HL-60/S4 (cell line): ENCODE measurements around the gene RGS21.
"Not testable (repeated sequence)": the region's sequence is repeated elsewhere in the genome, so short reads cannot be mapped to it uniquely, and the experiment has no call there.

Experiments used
- in situ Hi-C: fragments of 300-500 bp; cut with MboI; formaldehyde crosslinking; loops from 2 replicates; pipeline ENCODE4 v1.14.3; 2022; ENCODE audit warnings: low sequenced_read_pairs

RGS21 gene, protein sequence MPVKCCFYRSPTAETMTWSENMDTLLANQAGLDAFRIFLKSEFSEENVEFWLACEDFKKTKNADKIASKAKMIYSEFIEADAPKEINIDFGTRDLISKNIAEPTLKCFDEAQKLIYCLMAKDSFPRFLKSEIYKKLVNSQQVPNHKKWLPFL

GRCh38 chr1:192316942-192317450 lies at the start of gene RGS21:
Gene RGS21 (plus strand): TSS chr1:192316992. CDS start chr1:192343037, 26,045 bp downstream.
- in situ Hi-C loops: no loop called here

DNA sequence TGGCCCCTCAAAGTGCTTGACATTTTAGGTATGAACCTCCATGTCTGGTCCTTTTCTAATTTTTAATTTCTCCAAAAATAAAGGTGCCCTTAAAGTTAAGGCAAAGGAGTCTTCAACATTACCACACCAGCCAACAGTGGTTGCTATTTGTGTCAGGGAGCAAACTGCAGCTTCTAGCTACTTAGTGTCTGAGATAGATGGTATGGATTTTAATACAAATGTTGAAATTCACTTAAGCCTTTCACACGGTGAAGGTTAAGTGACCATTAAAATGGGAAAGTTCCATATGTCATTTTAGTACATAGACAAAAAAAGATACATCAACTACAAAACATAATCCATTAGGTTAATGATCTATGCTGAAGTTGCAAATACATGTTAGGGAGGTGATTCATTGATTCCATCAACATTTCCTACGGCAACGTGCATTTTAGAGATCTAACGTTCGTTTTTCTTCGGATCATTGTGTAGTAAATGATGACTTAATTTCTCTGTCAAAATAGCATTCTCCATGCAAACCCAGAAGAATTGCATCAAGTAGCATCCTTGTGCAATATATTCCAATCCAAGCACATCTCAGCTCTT lies 48.2 kb upstream of the RGS21 start:
- in situ Hi-C loops: no loop called here

DNA sequence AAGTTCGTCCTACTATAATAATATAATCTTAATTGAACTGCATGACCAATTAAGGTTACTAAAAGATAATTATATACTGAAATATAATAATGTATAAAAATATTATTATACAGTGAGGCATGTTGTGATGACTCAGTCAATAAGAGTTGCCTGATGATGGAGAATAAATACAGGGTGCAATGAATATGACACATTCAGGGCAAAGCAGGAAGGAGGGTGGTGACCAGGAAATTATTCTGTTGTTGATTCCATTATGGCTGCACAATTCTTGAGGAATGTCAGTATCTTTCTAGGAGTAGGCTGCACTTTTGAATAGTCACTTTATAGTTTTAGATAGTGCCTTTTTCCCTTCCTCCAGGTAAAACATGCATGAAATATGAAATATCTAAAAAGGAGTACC lies 46.4 kb upstream of the RGS21 start:
- in situ Hi-C loops: no loop called here

- in situ Hi-C loops: no loop called here
Measured at GRCh38 chr1:192272732-192273131, 44.1 kb upstream of the RGS21 start.

GRCh38 chr1:192274588-192274987 lies 42.2 kb upstream of the RGS21 start:
- in situ Hi-C loops: no loop called here

GRCh38 chr1:192277635-192278034 lies 39.2 kb upstream of the RGS21 start:
- in situ Hi-C loops: no loop called here

DNA sequence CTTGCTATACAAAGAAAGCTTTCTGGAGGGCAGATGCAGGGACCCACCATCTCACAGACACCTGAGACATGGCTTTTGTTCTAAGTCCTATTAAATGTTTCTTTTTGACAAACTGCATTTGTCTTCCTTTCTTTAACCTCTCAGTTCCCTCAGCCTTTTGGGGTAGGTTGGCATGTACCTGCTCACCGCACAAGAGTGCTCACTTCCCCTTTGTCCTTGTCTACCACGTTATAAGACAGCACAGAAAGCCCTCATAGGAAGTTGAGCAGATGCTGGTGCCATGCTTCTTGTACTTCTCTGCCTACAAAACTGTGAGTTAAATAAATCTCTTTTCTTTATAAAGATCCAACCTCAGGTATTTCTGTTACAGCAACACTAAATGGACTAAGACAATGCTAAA lies 31.9 kb upstream of the RGS21 start:
- in situ Hi-C loops: no loop called here

DNA sequence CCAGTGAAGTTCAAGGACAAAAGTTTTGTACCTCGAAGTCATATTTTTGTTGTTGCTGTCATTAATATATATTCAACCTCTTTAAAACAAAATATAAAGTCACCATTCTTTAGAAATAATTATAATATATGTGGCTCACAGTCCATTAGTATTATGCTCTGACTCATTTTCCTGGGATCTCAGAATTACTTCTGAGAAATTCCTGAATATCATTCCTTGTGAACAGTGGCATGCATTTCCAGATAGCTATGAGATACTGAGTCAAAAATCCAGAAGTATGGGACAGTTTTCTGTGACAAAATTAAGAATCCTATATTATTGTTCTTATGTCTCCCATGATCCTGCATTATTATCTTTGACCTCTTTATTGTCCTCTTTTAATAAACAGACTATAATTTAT lies 13.8 kb upstream of the RGS21 start:
- in situ Hi-C loops: no loop called here

GRCh38 chr1:192308314-192308713 lies 8.5 kb upstream of the RGS21 start:
- in situ Hi-C loops: not testable (repeated sequence)

DNA sequence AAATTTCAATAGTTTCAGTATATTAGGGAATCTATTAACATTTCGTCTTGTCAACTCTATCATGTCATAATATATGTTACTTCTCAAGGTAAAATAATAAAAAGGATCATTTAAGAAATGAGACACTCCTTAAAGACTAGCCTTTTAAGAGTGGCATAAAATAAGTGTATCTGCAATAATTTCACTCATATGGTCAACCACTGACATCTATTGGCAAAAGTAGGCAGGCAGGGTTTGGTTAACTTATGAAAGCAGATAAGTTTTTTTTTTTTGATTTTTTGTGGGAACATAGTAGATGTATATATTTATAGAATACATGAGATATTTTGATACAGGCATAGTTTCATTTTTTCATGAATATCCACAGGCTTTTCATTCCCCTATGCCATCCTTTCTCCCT lies 5.5 kb upstream of the RGS21 start:
- in situ Hi-C loops: no loop called here

GRCh38 chr1:192327997-192328396 lies 11.2 kb downstream of the RGS21 start:
- in situ Hi-C loops: no loop called here

DNA sequence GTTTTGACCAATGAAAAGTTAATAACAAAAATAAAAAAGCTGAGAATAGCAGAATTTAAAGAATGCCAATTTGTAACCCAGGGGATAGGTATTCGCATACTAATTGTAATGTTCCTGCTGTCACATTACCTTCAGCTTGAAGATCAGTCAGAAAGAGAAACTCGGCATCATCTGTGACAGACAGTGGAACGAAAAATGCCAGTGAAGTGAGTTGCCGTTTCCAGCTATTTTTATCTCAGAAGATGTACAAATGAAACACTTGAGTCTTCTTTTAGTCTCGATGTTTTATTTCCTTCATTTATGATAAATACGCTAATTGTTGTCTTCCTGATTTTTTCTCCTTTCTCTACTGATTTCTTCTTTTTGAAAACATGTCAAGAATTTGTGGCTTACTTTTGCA lies 26.1 kb downstream of the RGS21 start:
- in situ Hi-C loops: no loop called here

DNA sequence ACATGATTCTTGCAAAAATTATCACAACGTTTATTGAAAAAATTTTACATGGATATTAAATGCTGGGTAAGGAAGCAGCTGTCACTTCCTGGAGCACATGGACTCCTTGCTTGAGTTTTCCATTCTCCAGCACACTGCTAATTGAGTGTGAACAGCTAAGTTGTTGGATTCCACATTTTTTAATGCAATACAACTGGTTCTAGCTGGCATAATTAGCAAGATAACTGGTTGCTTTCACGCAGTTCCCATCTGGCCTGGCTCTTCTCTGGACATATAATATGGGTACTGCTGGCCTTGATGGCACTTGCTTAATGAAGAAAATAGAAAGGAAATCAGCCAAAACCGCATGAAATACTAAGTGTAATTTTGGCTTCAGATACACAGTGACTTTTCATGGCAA lies 26.6 kb downstream of the RGS21 start:
- in situ Hi-C loops: no loop called here

- in situ Hi-C loops: no loop called here
Measured at GRCh38 chr1:192349314-192349713, 32.5 kb downstream of the RGS21 start.

- in situ Hi-C loops: no loop called here
Measured at GRCh38 chr1:192350356-192350755, 33.6 kb downstream of the RGS21 start.

- in situ Hi-C loops: no loop called here
Measured at GRCh38 chr1:192351550-192351949, 34.8 kb downstream of the RGS21 start.

DNA sequence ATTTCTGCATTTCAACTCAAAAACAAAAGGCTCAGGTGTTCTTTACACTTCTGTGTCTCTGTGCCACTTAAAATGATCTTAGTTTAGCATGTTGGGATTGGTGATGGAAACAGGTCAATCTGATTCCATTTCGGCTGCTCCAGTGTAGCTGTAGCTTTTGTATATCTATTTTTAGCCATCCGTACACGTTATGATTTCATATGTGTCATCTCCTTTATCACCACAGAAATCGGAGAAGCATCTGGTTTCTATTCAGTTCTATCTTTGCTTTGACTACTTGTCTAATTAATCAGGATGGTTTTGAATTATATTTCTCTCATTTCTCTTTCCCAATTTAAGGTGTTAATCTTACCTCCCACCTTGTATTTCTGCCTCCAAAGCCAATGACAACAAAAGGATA lies 41.1 kb downstream of the RGS21 start:
- in situ Hi-C loops: no loop called here

GRCh38 chr1:192358402-192358801 lies 41.6 kb downstream of the RGS21 start:
- in situ Hi-C loops: no loop called here

DNA sequence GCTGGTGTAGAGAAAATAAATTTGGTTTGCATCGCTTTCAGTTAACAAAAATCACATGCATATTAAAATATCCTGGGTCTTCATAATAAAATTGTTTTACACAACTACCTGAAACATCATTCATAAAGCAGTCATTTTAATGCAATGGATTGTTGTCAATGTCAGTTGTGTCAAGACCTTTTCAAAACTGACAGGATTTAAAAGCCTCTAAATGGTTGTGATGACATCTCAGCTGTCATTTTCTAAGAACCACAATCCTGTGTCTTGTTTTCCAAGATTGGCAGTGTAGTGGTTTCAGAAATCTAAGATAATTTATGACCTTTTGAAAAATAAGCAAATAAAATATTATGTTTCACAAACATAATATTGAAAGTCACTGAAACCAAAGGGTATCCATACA lies 42.0 kb downstream of the RGS21 start:
- in situ Hi-C loops: no loop called here

DNA sequence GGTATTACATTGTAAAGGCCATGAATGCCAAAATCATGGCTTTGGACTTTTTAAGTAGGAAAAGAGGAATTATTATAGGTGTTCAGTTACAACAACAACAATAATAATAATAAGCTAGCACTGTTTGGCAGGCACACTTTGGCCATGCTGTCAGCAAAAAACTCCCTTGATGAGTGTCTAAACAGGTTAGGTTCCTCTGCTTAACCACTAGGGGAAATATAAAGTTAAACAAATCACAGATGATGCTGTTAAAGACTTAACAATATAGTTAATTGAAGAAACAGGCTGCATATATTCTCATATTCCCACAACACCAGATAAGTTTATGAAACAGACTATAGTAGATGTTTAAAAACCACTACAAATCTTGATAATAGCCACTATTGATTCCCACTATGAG lies 46.4 kb downstream of the RGS21 start:
- in situ Hi-C loops: no loop called here

- in situ Hi-C loops: no loop called here
Measured at GRCh38 chr1:192367436-192367835, 50.6 kb downstream of the RGS21 start.

- in situ Hi-C loops: no loop called here
Measured at GRCh38 chr1:192375306-192375705, 58.5 kb downstream of the RGS21 start.

DNA sequence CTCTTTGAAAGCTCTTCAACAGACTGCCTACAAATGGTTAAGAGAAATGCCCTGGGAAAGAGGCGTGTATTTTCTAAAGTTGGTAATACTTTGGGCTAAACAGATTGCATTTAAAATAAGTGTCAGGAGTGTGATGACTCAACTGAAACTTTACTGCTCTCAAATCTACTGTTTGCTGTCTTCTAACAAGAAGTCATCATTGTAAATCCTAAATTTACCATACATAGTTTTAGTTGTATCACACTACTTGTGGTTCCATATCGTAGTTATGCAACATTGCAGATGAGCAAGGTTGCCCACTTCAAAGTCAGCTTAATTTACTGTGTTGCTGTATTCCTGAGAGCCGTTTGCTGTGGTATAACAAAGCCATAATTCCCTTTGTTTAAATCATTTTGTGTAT lies 59.6 kb downstream of the RGS21 start:
- in situ Hi-C loops: no loop called here
